Breast epithelium (tissue), 4 donors: ENCODE measurements around the gene SORCS3. TPM values are rescaled to one million over a fixed set of nuclear protein-coding genes. Genes with fewer than 3 reads are reported as not detected.

Source experiments
- DNase-seq, 2 donors: peaks; one replicate each; pipeline ENCODE4 v3.0.0-alpha.2; 2019; ENCODE audit warnings: low spot score in 2 of 2
- H3K27ac ChIP-seq, 2 donors: fragments of 200-600 bp; sonication (generic) in 1 of 2; one replicate each; pipeline ENCODE4 v1.5.1; 2016 to 2019; ENCODE audit warnings: mild to moderate bottlenecking in 1 of 2
- H3K27me3 ChIP-seq, 2 donors: fragments of 200-600 bp; sonication (generic) in 1 of 2; one replicate each; pipeline versions ENCODE4 v1.5.1 to v1.6.0; 2017 to 2019; ENCODE audit warnings: control low read depth in 1 of 2, mild to moderate bottlenecking in 1 of 2
- H3K36me3 ChIP-seq: fragments of 200-600 bp; one replicate; pipeline ENCODE4 v1.5.1; 2019
- H3K4me1 ChIP-seq, 2 donors: fragments of 200-600 bp; sonication (generic); one replicate each; pipeline ENCODE4 v1.5.1; 2016 to 2019; ENCODE audit warnings: control low read depth in 1 of 2
- H3K4me3 ChIP-seq, 3 donors: fragments of 200-600 bp; sonication (generic); 1 replicate in 2 of 3; 2 replicates in 1 of 3; pipeline ENCODE4 v1.5.1; 2016 to 2019; ENCODE audit warnings: mild to moderate bottlenecking in 3 of 3, moderate library complexity in 2 of 3
- H3K9me3 ChIP-seq, 2 donors: fragments of 200-600 bp; sonication (generic) in 1 of 2; one replicate each; pipeline ENCODE4 v1.5.1; 2016 to 2019; ENCODE audit warnings: control low read depth in 1 of 2
- CTCF ChIP-seq, 3 donors: fragments of 450-650 bp; IDR thresholded peaks; one replicate each; pipeline ENCODE4 v1.5.1; 2016 to 2017; ENCODE audit warnings: antibody characterized with exemption in 3 of 3, mild to moderate bottlenecking in 3 of 3, moderate library complexity in 3 of 3
- POLR2A ChIP-seq: fragments of 450-650 bp; IDR thresholded peaks from one replicate; pipeline ENCODE4 v1.6.1; 2016; ENCODE audit warnings: antibody characterized with exemption, mild to moderate bottlenecking, moderate library complexity
- POLR2AphosphoS5 ChIP-seq, 3 donors: sonication (generic); formaldehyde crosslinking; IDR thresholded peaks; one replicate each; pipeline ENCODE4 v1.6.1; 2017; ENCODE audit warnings: antibody characterized with exemption in 3 of 3
- intact Hi-C: fragments of 100-400 bp; cut with DNase I; formaldehyde crosslinking; loops from one replicate; pipeline ENCODE4 v1.15.1; 2023; ENCODE audit warnings: low total_unique reads
- total RNA-seq, 3 donors: library from RNA; depleted of rRNA; stranded (reverse); fragments of >200 nt; gene quantifications; one replicate each; pipeline ENCODE4 v1.1.0, GENCODE V29; 2016

Gene SORCS3
- total RNA-seq, 3 donors from 2014 or later: under 0.01 to 0.16 TPM; not detected in 1

- Histone ChIP-seq H3K27me3 (peaks cover 0 to 5% of the 10 kb centered on the region in 2 donors), H3K4me3 (peak overlapping the region in 2 of 3 donors; percentile 35 to 39), H3K9me3 (no peaks in the 10 kb centered on the region), H3K4me1 (no peaks in the 10 kb centered on the region), H3K27ac (no peak overlapping the region), H3K36me3 (no peaks in the 10 kb centered on the region)
- no peak for DNase-seq
- TF ChIP-seq POLR2AphosphoS5 (IDR thresholded peaks at IDR 0.05) (no peak), CTCF (IDR thresholded peaks at IDR 0.05) (no peak), POLR2A (no peak)
- intact Hi-C loops: loop anchor here (5.0 kb wide), 1 partner anchor 394 kb away; no protein-coding TSS in a partner anchor
These were observed 40.4 kb downstream of the SORCS3 start for GRCh38 chr10:104681485-104681884.

DNA sequence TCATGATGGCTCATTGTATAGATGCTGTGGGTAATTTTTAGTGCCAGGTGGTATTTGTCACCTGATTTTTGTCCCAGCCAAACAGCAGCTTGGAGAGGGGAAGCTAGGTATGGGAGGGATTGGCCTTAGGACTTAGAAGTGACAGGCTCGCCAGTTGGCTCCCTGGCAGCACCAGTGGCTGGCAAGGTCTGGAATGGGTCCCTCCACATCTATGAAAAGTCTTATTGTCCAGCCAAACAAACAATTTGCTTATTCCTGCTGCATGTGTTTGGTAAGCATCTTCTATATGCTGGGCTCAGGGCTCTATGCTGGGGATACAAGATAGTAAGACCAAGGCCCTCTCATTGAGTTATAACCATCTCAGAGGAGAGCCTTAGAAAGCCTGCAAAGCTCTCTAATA, 42.5 kb downstream of the SORCS3 start:
- no peak for DNase-seq
- intact Hi-C loops: loop anchor here (5.0 kb wide), 1 partner anchor 396 kb away; no protein-coding TSS in a partner anchor
- TF ChIP-seq POLR2AphosphoS5 (IDR thresholded peaks at IDR 0.05): no peak
- TF ChIP-seq CTCF (IDR thresholded peaks at IDR 0.05): no peak
- TF ChIP-seq POLR2A: no peak
- Histone ChIP-seq H3K4me1 (no peaks in the 10 kb centered on the region), H3K4me3 (no peak overlapping the region), H3K27ac (no peak overlapping the region), H3K27me3 (peaks cover 0 to 11% of the 10 kb centered on the region in 2 donors), H3K9me3 (no peaks in the 10 kb centered on the region), H3K36me3 (no peaks in the 10 kb centered on the region)

GRCh38 chr10:104686829-104687228, 45.7 kb downstream of the SORCS3 start:
- no peaks in the 10 kb centered on the region for H3K36me3 ChIP-seq
- DNase-seq: no peak
- no peaks in the 10 kb centered on the region for H3K9me3 ChIP-seq
- H3K4me3 ChIP-seq: no peak overlapping the region
- no peaks in the 10 kb centered on the region for H3K4me1 ChIP-seq
- H3K27ac ChIP-seq: no peak overlapping the region
- TF ChIP-seq POLR2AphosphoS5 (IDR thresholded peaks at IDR 0.05) (no peak), POLR2A (no peak), CTCF (IDR thresholded peaks at IDR 0.05) (no peak)
- intact Hi-C loops: no loop called here
- H3K27me3 ChIP-seq: peaks cover 0 to 7% of the 10 kb centered on the region in 2 donors

GRCh38 chr10:104688251-104689042, 47.4 kb downstream of the SORCS3 start:
- TF ChIP-seq CTCF (IDR thresholded peaks at IDR 0.05): no peak
- no peak for TF ChIP-seq POLR2A
- TF ChIP-seq POLR2AphosphoS5 (IDR thresholded peaks at IDR 0.05): no peak
- Histone ChIP-seq H3K9me3 (no peaks in the 10 kb centered on the region), H3K36me3 (no peaks in the 10 kb centered on the region), H3K4me1 (no peaks in the 10 kb centered on the region), H3K4me3 (no peak overlapping the region), H3K27me3 (peaks cover 0 to 7% of the 10 kb centered on the region in 2 donors), H3K27ac (no peak overlapping the region)
- DNase-seq: no peak
- intact Hi-C loops: no loop called here

DNA sequence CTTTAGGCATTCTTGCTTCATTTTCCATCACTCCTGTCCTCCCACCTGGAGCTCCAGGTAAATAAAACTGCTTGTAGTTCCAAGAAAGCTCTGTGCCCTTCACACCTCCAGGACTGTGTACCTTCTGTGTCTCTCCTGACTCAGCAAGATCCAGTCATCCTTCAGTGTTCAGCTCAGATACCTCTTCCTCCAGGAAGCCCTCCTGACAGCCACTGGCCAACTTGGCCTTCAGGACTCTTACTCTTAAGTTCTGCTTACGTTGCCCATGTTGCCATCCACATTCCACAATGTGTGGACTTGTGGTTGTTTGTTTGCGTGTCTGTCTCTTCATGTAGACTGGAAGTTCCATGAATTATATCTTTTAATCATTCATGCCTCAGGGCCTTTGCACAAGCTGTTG, 48.0 kb downstream of the SORCS3 start:
- H3K36me3 ChIP-seq: no peaks in the 10 kb centered on the region
- H3K27me3 ChIP-seq: peaks cover 0 to 7% of the 10 kb centered on the region in 2 donors
- H3K9me3 ChIP-seq: no peaks in the 10 kb centered on the region
- TF ChIP-seq POLR2AphosphoS5 (IDR thresholded peaks at IDR 0.05) (no peak), POLR2A (no peak), CTCF (IDR thresholded peaks at IDR 0.05) (no peak)
- intact Hi-C loops: no loop called here
- no peak overlapping the region for H3K4me3 ChIP-seq
- no peaks in the 10 kb centered on the region for H3K4me1 ChIP-seq
- H3K27ac ChIP-seq: no peak overlapping the region
- no peak for DNase-seq
